ENCODE measurements around the gene TPCN2. TPM values are rescaled to one million over a fixed set of nuclear protein-coding genes. Genes with fewer than 3 reads are reported as not detected.

Gene TPCN2
- total and polyA plus RNA-seq, 9 of the 15 experiments (the other 6 are each of a cell fraction or from before 2014, with no cell fraction given): 0.66 to 10.2 (median 4.6) TPM

DNA sequence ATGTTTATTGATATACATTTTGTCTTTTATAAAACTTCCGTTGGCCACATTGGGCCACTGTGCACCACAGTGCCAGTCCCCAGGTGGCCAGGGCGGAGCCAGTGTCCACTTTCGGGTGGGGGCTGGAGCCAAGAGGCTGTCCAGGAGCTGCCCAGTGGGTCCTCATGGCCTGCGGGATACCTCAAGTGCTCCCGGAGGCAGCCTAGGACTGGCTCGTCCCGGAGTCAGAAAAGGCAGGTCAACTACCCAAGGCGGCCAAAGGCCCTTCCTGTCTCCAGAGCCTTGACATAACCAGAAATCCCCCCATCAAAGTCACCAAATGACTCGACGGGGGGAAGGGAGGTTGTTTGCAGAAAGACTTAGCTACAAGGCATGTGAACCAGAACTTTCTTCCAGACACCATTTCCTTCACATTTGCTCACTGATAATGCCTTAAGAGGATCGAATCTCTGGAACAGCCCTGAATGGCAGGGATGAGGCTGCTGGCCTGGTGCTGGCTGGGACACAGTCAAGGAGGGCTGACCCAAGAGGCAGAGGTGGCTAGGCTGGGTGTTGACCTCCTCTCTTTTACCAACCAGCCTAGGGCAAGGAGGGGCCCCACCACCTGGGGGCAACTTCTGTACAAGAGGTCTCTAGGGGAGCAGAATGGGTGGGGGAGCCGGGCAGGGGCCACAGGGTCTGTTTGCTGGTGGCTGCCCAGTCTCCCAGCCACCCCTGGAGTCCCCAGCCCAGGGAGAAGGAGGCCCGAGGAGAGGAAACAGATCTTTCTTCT lies 44.1 kb upstream of the TPCN2 start:
- Histone ChIP-seq H4K20me1 (replicated peaks; ENCODE audit: control insufficient read depth, insufficient read depth, low read length) (peaks cover 15% of the 10 kb centered on the region), H3K27ac (ENCODE audit: extremely low read depth, low read depth, low read length) (no peak overlapping the region), H3K27me3 (ENCODE audit: control insufficient read depth in 2 of 2, insufficient read depth in 2 of 2, low read length in 2 of 2) (peaks cover 83 to 98% of the 10 kb centered on the region in 2 experiments), H3K9me1 (ENCODE audit: control insufficient read depth, insufficient read depth, low read length) (peaks cover 3% of the 10 kb centered on the region), H3K4me2 (ENCODE audit: insufficient read depth, low read length) (no peak overlapping the region), H3K9me3 (replicated peaks; ENCODE audit: control insufficient read depth, insufficient read depth, low read depth, low read length) (no peaks in the 10 kb centered on the region), H2AFZ (ENCODE audit: low read depth, low read length) (no peak overlapping the region), H3K9ac (ENCODE audit: insufficient read depth in 1 of 2, low read depth in 2 of 2, low read length in 2 of 2) (no peak overlapping the region), H3K36me3 (ENCODE audit: control insufficient read depth, insufficient read depth, low read length) (no peaks in the 10 kb centered on the region), H3K4me1 (replicated peaks in 1 of 2; ENCODE audit: control insufficient read depth in 2 of 2, insufficient read depth in 2 of 2, low read length in 2 of 2) (peaks cover 0 to 22% of the 10 kb centered on the region in 2 experiments; a peak in 2 of 5 replicates), H3K4me3 (no peak overlapping the region), H3K79me2 (ENCODE audit: control insufficient read depth, insufficient read depth, low read length) (no peaks in the 10 kb centered on the region)
- no TSS peak for BruUV-seq (replicated peaks)
- FAIRE-seq (no peak), DNase-seq (ENCODE audit: extremely low read depth in 1 of 4, low spot score in 3 of 4) (no peak), ATAC-seq (no peak)
- TF ChIP-seq, protein P1, sequence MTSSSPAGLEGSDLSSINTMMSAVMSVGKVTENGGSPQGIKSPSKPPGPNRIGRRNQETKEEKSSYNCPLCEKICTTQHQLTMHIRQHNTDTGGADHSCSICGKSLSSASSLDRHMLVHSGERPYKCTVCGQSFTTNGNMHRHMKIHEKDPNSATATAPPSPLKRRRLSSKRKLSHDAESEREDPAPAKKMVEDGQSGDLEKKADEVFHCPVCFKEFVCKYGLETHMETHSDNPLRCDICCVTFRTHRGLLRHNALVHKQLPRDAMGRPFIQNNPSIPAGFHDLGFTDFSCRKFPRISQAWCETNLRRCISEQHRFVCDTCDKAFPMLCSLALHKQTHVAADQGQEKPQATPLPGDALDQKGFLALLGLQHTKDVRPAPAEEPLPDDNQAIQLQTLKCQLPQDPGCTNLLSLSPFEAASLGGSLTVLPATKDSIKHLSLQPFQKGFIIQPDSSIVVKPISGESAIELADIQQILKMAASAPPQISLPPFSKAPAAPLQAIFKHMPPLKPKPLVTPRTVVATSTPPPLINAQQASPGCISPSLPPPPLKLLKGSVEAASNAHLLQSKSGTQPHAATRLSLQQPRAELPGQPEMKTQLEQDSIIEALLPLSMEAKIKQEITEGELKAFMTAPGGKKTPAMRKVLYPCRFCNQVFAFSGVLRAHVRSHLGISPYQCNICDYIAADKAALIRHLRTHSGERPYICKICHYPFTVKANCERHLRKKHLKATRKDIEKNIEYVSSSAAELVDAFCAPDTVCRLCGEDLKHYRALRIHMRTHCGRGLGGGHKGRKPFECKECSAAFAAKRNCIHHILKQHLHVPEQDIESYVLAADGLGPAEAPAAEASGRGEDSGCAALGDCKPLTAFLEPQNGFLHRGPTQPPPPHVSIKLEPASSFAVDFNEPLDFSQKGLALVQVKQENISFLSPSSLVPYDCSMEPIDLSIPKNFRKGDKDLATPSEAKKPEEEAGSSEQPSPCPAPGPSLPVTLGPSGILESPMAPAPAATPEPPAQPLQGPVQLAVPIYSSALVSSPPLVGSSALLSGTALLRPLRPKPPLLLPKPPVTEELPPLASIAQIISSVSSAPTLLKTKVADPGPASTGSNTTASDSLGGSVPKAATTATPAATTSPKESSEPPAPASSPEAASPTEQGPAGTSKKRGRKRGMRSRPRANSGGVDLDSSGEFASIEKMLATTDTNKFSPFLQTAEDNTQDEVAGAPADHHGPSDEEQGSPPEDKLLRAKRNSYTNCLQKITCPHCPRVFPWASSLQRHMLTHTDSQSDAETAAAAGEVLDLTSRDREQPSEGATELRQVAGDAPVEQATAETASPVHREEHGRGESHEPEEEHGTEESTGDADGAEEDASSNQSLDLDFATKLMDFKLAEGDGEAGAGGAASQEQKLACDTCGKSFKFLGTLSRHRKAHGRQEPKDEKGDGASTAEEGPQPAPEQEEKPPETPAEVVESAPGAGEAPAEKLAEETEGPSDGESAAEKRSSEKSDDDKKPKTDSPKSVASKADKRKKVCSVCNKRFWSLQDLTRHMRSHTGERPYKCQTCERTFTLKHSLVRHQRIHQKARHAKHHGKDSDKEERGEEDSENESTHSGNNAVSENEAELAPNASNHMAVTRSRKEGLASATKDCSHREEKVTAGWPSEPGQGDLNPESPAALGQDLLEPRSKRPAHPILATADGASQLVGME (CRISPR knock-in tag; IDR thresholded peaks at IDR 0.05): no peak
- TF ChIP-seq ZNF184 (CRISPR knock-in tag; IDR thresholded peaks at IDR 0.05) (no peak), POLR2G (IDR thresholded peaks at IDR 0.05; ENCODE audit: low read depth, low read length) (no peak), ELF2 (CRISPR knock-in tag; IDR thresholded peaks at IDR 0.05) (no peak), PHF21A (IDR thresholded peaks at IDR 0.05; ENCODE audit: borderline replicate concordance, low read depth) (no peak), MEIS2 (IDR thresholded peaks at IDR 0.05; ENCODE audit: partially characterized antibody) (no peak)
- TF ChIP-seq, protein P2, sequence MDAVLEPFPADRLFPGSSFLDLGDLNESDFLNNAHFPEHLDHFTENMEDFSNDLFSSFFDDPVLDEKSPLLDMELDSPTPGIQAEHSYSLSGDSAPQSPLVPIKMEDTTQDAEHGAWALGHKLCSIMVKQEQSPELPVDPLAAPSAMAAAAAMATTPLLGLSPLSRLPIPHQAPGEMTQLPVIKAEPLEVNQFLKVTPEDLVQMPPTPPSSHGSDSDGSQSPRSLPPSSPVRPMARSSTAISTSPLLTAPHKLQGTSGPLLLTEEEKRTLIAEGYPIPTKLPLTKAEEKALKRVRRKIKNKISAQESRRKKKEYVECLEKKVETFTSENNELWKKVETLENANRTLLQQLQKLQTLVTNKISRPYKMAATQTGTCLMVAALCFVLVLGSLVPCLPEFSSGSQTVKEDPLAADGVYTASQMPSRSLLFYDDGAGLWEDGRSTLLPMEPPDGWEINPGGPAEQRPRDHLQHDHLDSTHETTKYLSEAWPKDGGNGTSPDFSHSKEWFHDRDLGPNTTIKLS (IDR thresholded peaks at IDR 0.05; ENCODE audit: borderline replicate concordance, low read depth): no peak
- 5% methylated on average over 13 of the region's 13 CpGs for WGBS (ENCODE audit: insufficient coverage, low coverage, missing lambda C conversion rate)
- ChIA-PET CTCF (ENCODE audit: low intra/inter-chr PET ratio) (no interaction called here), POLR2A (interaction anchor here (0.6 kb wide), 1 partner anchor 11 kb away, joined by 4 read pairs; no protein-coding TSS in a partner anchor)
- in situ Hi-C loops (cut with MboI): no loop called here
- intact Hi-C loops (cut with micrococcal nuclease): no loop called here

All from K562 (cell line).